Sigmoid colon (tissue), 4 donors: ENCODE measurements around the gene RAF1.

Experiments used
- EP300 ChIP-seq, 4 donors: sonication (generic); formaldehyde crosslinking; IDR thresholded peaks; one replicate each; pipeline ENCODE4 v1.6.1; 2017; ENCODE audit warnings: antibody characterized with exemption in 4 of 4
- POLR2A ChIP-seq, 2 donors: fragments of 450-650 bp; IDR thresholded peaks; one replicate each; pipeline ENCODE4 v1.6.1; 2016; ENCODE audit warnings: antibody characterized with exemption in 2 of 2, mild to moderate bottlenecking in 2 of 2, moderate library complexity in 2 of 2
- POLR2AphosphoS5 ChIP-seq, 4 donors: sonication (generic); formaldehyde crosslinking; IDR thresholded peaks; one replicate each; pipeline ENCODE4 v1.6.1; 2017; ENCODE audit warnings: antibody characterized with exemption in 4 of 4
- TF ChIP-seq, protein P1 (sequence below), 4 experiments: fragments of 450-650 bp in 3 of 4; fragments of 200-600 bp in 1 of 4; IDR thresholded peaks; one replicate each; pipeline ENCODE4 v1.5.1; 2016 to 2019; ENCODE audit warnings: antibody characterized with exemption in 4 of 4, mild to moderate bottlenecking in 3 of 4, moderate library complexity in 2 of 4

DNA sequence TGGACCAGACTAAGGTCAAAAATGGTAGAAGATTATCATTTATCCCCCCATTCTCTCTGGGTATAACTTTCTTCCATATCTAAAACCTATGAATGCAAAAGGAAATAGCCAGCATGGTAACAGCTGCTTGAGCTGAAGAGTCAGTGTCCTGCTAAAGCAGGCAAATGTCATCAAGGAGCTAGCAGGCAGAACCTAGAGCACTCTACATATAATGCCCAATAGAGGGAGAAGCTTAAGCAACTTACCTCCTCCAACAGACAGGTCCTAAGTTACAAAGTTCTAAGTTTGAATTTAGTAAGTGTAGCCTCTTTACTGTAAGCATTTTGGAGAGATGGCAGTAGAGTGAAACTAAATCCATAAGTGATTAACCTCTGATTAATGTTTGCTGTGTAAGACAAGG, 7.7 kb downstream of the RAF1 start:
- TF ChIP-seq, protein P1, sequence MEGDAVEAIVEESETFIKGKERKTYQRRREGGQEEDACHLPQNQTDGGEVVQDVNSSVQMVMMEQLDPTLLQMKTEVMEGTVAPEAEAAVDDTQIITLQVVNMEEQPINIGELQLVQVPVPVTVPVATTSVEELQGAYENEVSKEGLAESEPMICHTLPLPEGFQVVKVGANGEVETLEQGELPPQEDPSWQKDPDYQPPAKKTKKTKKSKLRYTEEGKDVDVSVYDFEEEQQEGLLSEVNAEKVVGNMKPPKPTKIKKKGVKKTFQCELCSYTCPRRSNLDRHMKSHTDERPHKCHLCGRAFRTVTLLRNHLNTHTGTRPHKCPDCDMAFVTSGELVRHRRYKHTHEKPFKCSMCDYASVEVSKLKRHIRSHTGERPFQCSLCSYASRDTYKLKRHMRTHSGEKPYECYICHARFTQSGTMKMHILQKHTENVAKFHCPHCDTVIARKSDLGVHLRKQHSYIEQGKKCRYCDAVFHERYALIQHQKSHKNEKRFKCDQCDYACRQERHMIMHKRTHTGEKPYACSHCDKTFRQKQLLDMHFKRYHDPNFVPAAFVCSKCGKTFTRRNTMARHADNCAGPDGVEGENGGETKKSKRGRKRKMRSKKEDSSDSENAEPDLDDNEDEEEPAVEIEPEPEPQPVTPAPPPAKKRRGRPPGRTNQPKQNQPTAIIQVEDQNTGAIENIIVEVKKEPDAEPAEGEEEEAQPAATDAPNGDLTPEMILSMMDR (IDR thresholded peaks at IDR 0.05): no peak
- TF ChIP-seq POLR2A (IDR thresholded peaks at IDR 0.05): no peak
- TF ChIP-seq EP300 (IDR thresholded peaks at IDR 0.05): no peak
- no peak for TF ChIP-seq POLR2AphosphoS5 (IDR thresholded peaks at IDR 0.05)
